LNCaP clone FGC (cell line): ENCODE results near the gene SCGN.

Source experiments
- DNase-seq: peaks from one replicate; pipeline ENCODE4 v3.0.0-alpha.2; 2011; ENCODE audit warnings: low read depth
- H3K4me3 ChIP-seq: 2 replicates; pipeline ENCODE4 v1.5.1; 2011; ENCODE audit warnings: mild to moderate bottlenecking, low read depth, low read length, control low read depth
- TF ChIP-seq, protein P1 (sequence below): IDR thresholded peaks from 2 replicates; pipeline ENCODE4 v1.5.1; 2012; ENCODE audit warnings: mild to moderate bottlenecking; ENCODE audit not compliant: control insufficient read depth, insufficient read depth; ENCODE audit errors: extremely low read depth

Gene SCGN

GRCh38 chr6:25750906-25751305, 98.9 kb downstream of the SCGN start:
- no peak overlapping the region for H3K4me3 ChIP-seq
- DNase-seq: no peak
- TF ChIP-seq, protein P1, sequence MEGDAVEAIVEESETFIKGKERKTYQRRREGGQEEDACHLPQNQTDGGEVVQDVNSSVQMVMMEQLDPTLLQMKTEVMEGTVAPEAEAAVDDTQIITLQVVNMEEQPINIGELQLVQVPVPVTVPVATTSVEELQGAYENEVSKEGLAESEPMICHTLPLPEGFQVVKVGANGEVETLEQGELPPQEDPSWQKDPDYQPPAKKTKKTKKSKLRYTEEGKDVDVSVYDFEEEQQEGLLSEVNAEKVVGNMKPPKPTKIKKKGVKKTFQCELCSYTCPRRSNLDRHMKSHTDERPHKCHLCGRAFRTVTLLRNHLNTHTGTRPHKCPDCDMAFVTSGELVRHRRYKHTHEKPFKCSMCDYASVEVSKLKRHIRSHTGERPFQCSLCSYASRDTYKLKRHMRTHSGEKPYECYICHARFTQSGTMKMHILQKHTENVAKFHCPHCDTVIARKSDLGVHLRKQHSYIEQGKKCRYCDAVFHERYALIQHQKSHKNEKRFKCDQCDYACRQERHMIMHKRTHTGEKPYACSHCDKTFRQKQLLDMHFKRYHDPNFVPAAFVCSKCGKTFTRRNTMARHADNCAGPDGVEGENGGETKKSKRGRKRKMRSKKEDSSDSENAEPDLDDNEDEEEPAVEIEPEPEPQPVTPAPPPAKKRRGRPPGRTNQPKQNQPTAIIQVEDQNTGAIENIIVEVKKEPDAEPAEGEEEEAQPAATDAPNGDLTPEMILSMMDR: no peak
